Activated T-cell treated with anti-CD3 and anti-CD28 coated beads for 4 hours (primary cell): ENCODE measurements around the gene MED27.

Experiments used
- DNase-seq: peaks from one replicate; pipeline ENCODE4 v3.0.0-alpha.2; 2020

The MED27 gene

DNA sequence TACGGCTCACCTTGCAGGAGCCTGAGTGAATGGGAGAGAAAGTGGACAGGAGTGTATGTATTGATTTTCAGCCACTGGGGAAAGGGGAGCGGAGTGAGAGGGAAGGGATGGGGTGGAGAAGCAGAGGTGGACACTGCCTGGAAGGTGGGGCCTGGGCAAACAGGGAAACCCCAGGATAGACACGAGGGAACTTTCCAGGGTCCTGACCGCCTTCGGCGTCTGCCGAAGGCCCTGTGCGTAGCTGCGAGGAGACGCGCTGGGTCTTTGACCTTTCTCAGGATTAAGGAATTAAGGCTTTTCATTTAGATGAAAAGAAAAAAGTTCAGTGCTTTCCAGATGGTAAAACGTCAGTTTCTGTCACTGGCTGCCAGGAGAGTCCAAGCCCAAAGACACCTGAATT lies 205.2 kb downstream of the MED27 start:
- DNase-seq = no peak

DNA sequence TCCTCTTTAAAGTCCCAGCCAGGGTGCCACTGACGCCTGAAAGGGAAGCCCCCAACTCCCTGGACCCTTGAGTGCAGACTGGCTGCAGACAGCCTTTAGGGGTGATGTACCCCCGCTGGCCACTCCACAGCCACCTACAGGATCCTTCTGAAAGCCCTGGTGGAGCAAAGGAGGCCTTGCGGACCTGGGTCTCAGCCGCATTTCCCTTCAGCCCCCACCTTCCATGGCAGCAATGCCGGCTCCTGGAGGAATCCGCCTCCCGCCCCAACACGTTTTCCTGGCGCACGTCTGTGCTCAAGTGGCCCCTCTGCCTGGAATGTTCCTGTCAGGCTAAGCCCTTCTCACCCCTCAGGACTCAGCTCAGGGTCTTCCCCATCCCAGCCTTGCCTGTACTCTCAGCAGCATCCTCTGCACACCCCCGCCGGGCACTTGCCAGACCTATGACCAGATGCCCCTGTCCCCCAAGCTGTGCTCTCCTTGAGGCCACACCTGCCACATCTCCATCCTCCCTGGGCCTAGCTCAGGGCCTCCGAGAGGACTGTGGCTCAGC lies 205.7 kb downstream of the MED27 start:
- DNase-seq = no peak

DNA sequence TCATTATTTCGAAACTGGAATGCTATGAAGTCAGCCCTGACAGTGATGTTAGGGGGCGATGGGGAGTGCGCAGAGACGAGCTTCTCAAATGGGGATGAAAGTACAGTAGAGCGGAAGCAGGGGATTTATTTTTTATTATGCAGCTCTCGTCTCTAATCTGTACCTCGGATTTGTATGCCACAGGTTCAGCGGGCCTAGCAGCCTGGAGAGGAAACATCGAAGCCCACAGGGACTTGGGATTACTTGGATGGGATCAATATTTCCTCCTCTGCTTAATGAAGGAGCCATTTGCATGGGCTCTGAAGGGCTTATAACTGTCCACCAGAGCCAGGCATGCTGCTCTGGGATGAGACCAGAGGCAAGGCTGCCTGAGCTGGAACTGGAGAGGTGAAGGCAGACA lies 206.3 kb downstream of the MED27 start:
- DNase-seq = no peak

DNA sequence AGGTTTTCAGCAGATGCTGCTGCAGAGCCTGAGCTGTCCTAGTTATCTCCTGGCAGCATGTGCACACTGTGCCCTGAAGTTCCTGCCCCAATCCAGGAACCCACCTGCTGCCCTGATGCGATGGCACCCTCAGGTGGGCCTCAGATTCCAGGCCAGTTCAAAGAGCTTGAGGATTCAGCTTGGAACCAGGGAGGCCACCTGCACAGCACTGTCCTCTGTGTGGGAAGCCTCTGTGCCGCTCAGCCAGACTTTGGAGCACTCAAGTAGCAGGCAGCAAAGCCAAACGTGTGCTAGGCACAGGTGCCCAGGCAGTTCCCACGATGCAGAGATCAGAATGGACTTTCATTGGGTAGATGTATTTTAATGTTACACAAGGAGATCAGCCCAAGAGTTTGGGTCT lies 207.0 kb downstream of the MED27 start:
- DNase-seq = no peak

DNA sequence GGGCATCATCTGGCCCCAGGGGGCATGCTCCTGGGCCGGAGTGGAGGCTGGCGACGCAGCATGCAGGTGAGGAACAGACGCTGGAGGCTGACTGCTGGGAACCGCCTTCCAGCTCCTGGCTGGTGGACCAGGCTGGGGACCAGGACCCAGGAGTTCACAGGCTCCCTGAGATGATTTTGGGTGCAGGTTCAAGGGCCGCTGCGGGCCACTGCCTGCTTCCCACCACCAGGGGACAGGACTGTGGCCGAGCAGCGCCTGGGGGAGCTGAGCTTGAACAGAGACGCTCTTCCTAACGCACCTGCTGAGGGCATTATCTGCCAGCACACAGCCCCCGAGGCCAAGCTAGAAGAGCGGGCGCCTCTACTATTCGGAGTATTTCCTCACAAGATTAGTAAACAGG lies 207.7 kb downstream of the MED27 start:
- DNase-seq = no peak

DNA sequence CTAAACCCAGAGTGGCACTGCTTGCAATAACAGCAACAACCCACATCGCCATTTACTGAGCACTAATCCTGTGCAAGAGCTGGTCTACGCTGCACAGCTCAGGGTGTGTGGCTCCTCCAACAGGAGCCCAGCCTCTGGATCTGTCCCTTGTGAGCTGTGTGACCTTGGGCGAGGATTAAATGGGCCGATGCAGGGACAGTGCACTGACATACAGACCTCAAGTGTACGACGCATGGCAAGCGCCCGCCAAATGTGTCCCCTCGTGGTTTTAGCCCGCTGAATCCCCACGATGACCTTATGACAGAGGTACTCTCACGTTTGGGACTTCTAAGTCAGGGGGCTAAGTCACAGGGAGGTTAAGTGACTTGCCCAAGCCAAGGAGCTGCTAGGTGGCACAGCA lies 209.5 kb downstream of the MED27 start:
- DNase-seq = no peak

DNA sequence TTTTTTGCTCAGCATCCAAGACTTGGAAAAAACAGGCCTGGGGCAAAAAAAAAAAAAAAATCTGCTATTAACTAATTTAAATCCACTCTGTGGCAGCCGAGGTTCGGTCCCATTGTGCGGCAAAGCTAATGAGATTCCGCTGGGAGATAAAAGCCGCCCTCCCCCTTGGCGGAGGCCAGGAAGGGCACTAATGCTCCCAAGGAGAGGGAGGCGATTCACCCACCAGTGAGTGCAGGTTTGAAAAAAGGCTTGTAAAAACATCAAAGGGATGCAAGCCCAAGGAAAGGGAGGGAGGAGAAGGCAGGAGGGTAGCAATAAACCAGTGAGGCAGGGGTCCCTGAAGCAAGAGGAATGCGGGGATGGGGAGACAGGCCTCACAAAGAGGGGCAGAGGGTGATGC lies 210.3 kb downstream of the MED27 start:
- no peak for DNase-seq

DNA sequence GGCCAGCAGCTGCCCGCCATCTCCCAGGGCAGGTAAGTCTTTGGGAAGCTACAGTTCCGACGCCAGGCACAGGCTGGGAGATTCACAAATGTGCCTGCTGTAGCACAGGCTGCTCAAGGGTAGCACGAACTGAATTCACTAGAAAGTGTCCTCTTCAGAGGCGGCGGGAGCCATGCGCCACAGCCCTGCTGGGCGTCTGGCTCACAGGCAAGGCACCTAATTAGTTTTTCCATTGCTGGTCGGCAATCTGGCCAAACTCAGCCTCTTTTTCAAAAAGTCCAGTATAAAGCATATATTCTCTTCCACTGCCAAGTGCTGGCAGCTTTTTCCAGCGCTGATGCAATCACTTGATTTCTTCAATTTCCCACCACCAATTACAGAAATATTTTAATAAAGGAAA lies 210.9 kb downstream of the MED27 start:
- DNase-seq = no peak

DNA sequence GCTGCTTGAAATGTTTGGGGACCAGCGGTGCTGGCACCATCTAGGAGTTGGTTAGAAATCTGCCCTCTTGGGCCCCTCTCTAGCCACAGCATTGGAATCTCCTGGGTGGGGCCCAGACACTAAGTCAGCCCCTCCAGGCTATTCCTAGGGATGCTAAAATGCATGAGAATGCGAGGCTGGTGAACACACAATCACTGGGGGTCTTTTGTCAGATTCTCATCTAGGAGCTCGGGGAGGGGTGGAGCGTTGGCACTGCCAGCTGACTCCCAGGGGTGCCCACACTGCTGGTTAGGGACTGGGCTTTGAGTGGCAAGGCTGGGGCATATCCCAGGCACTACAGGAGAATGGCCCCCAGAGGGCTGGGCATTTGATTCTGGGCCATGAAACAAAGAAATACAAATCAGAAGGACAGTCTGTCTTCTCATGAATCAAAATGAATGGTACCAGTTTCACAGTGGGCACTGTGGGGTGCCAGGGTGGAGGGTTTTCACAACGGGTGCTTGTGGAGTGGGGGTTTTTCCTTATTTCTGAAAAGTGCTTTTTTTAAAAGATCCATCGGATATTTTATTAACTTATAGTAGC lies 212.0 kb downstream of the MED27 start:
- DNase-seq = no peak

DNA sequence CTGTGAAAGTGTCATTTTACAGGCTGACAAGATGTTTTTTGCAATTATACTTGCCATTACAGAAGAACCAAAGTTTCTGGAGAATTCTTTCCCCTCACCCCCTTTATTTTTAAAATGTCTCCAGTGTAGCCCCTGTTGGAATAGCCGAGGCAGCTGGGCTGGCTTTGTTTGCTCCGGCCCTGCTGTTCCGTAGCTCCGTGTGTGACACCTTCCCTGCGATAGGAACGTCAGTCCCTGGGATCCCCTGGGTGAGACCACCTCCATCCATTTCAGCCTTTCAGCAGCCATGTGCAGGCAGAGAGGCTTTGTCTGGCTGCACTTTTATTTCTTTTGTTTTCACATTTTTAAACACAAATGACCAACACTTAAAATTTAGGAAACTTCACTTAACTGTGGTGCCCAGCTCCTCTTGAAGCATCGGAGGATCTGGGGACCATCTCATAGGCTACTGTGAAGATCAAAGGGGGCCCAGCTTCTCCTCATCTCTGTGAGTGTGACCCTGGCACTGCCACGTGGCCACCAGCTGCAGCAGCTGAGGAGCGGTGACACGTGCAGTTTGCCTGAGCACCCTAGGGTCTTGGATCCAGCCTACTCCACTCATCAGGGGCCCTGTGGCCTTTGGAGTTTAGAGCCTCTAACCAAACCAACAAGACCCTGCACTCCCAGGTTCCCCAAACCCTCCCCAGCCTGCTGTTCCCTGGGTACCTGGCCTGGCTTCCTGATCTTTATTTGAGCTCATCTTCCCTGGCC lies 214.0 kb downstream of the MED27 start:
- DNase-seq = no peak

DNA sequence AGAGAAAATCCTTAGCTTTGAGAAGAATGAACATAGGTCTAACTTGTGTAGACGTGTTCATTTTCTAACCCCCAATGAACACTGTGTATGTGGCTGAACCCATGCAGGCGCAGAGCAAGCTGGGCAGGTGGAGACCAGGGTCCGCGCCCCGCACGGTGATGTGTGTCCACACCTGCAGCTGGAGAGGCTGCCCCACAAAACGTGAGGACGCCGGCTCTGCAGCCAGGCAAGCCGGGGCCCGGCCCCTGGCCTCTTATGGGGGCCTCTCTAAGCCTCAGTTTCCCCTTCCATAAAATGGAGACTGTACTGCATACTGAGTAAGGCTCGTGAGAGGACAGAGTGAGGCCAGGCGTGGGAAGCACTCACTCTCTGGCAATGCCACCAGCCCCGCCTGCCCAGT lies 215.1 kb downstream of the MED27 start:
- no peak for DNase-seq

GRCh38 chr9:131863306-131863896 lies 216.3 kb downstream of the MED27 start:
- no peak for DNase-seq

DNA sequence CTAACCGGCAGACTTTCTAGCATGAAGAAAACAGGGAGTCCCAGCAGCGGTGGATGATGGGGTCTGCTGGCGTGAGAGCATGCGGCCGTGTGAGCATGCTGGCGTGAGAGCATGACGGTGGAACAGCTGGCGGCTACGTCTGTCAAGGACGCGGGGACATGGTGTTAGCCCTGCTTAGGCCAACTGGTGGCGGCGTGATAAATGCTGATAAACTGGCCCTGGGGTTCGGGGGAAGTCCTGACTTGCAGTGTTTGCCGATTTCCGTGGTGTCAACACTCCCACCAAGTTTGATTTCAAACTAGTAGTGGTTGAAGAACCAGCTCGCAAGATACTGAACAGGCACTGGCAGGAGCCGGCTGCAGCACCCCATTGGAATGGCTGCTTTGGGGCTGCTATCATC lies 217.4 kb downstream of the MED27 start:
- no peak for DNase-seq

DNA sequence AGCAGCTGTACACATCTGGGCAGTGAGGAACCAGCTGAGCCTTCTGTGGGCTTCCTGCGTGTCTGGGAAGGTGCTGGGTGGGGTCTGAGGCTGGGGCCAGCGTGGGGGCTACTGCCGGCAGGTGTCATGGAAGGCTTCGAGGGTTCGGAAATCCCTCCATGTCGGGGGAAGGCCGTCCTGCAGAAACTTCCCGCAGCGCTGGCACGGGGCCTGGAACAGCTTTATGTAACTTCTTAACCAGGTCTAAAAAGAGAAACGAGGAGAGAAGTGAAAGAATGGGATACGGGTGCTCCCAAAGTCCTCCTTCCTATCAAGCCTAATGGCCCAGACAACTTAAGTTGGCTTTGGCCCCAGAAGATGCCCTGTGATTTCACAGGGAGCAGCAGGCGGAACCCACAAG lies 219.2 kb downstream of the MED27 start:
- no peak for DNase-seq

- DNase-seq = no peak
Measured at GRCh38 chr9:131858147-131858546, 221.5 kb downstream of the MED27 start.

DNA sequence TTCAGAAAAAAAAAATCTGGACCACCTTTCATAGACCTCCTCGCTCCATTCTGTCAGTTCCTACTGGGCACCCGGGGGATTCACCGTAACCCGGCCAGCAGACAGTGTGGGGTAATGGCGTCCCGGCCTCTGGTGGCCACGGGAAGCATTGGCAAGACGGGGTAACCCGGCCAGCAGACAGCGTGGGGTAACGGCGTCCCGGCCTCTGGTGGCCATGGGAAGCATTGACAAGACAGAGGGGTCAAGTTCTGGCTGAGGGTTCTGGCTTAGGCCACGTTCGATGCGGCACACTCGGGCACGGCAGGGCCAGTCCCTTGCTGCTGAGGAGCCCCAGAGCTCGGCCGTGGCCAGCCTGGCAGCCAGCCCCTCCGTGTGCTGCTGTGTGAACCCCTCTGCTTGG lies 223.6 kb downstream of the MED27 start:
- no peak for DNase-seq

DNA sequence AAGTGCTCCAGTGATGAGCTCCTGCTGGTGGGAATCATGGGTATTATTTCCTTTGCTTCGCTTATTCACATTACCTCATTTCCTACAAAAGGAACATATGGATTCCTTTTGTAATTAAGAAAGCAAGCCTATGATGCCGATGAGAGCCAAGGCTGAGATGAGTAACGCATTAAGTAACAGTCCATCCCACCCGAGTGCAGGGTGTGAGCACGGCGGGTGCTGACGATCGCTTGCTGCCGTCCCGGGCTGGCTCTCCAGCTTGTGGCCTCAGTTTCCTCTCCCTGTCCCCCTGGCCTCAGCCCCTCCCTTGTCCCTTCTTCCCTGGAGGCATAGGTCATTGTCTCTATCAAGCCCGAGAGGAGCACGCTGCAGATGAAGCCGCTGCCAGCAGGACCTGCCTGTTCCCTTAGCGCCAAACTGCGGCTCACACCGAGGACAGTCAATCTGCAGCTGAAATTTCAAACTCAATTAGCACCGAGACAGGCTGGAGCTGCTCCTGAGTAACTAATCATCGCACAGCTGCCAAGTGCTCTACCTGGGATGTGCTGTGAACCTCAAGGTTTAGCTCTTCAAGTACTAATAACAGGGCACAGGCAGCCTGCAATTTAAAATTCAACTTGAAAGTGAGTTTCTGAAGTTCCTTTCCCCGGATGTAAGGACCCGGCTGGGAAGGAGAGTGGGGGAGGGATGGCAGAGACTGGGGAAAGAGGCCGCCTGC lies 224.6 kb downstream of the MED27 start:
- DNase-seq = no peak

DNA sequence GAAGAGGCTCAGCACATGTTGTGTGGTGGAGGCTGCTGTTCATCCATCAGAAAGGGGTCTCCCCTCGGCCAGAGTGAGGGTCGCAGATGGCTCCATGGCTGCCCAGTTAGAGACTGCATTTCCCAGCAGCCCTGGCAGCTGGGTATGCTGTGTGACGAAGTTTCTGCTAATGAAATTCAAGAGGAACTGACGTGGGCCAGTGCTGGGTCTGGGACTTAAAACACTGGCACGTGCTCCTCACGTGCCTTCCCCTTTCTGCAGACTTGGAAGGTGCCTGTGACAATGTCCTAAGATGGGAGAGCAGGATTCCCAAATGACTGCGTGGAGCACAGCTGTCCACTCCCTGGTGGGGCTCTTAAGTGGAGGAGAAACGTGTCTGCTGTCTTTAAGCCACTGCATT lies 225.3 kb downstream of the MED27 start:
- no peak for DNase-seq

DNA sequence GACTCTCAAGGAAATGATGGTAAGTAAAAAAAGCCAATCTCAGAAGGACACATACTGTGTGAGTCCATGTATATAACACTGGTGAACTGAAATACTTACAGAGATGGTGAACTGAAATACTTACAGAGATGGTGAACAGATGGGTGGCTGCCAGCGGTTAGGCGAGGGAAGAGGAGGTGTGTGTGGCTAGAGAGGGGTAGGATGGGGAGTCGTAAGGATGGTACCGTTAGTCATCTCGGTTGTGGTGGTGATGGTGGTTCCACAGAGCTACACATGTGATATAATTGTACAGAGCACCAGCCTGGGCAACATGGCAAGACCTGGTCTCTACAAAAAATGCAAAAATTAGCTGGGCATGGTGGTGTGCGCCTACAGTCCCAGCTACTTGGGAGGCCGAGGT lies 226.2 kb downstream of the MED27 start:
- no peak for DNase-seq

DNA sequence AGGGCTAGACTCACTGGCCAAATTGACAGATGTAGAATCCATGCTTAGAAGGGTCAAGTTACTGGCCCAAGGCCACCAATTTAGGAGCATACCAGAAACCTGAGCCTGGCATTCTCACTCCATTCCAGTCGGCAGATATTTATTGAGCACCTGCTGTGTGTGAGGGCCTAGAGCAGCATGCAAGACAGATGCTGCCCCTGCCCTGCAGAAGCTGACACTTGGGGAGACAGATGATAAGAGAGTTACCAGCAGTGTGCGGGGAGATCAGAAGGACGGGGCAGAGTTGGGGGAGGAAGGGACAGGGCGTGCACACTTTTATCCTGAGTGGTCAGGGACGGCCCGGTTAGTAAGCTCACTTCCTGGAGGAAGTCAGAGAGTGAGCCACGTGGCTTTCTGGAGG lies 228.3 kb downstream of the MED27 start:
- no peak for DNase-seq

GRCh38 chr9:131849391-131849790 lies 230.3 kb downstream of the MED27 start:
- no peak for DNase-seq

DNA sequence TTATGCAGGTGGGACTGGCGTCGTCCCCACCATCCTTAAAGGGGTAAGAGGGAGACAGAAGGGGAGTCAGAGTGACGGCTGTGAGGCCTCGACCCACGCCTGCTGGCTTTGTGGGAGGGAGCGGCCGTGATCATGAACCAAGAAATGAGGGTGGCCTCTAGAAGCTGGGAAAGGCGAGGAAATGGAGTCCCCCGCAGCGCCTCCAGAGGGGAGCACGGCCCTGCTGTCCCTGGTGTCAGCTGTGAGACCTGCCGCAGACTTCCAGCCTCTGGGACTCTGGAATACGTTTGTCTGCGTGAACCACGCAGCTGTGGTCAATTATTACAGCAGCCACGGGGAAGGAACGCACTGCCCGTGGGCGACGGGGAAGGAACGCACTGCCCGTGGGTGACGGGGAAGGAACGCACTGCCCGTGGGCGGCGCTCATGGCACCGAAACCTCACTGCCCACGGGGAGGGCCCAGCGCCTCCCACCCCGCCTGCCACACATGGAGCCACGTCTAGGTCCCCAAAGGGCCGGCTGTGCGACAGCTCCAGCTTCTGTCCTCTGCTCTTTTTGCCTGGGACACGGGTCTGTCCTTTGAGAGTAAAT lies 231.0 kb downstream of the MED27 start:
- DNase-seq = no peak

GRCh38 chr9:131847665-131848354 lies 231.9 kb downstream of the MED27 start:
- no peak for DNase-seq
